ENCODE data around the gene GEMIN5. TPM values are rescaled to one million over a fixed set of nuclear protein-coding genes. Genes with fewer than 3 reads are reported as not detected.

The GEMIN5 gene
- total and polyA plus RNA-seq, 2 of the 13 experiments (the other 11 are each of a cell fraction or from before 2014, with no cell fraction given), result 6.6 to 28.6 TPM

- TF ChIP-seq TIGD3 (CRISPR knock-in tag; IDR thresholded peaks at IDR 0.05; ENCODE audit: borderline replicate concordance) (no peak), ZFP36L2 (CRISPR knock-in tag; IDR thresholded peaks at IDR 0.05) (no peak), CENPT (CRISPR knock-in tag; IDR thresholded peaks at IDR 0.05; ENCODE audit: low read depth) (no peak), NFATC3 (CRISPR knock-in tag; IDR thresholded peaks at IDR 0.05) (no peak), ZSCAN12 (CRISPR knock-in tag; IDR thresholded peaks at IDR 0.05) (no peak), PHF8 (CRISPR knock-in tag; IDR thresholded peaks at IDR 0.05) (no peak), ZNF776 (CRISPR knock-in tag; IDR thresholded peaks at IDR 0.05) (no peak), ZNF326 (CRISPR knock-in tag; IDR thresholded peaks at IDR 0.05; ENCODE audit: borderline replicate concordance) (no peak), NFAT5 (CRISPR knock-in tag; IDR thresholded peaks at IDR 0.05) (no peak), ZNF580 (CRISPR knock-in tag; IDR thresholded peaks at IDR 0.05; ENCODE audit: borderline replicate concordance, low read depth) (no peak), SAFB2 (CRISPR knock-in tag; IDR thresholded peaks at IDR 0.05; ENCODE audit: borderline replicate concordance, low read depth) (no peak), FOSL1 (CRISPR knock-in tag; IDR thresholded peaks at IDR 0.05; ENCODE audit: borderline replicate concordance) (no peak), FOXA1 (IDR thresholded peaks at IDR 0.05) (no peak), FOXA1 (CRISPR knock-in tag; IDR thresholded peaks at IDR 0.05) (peak; percentile 91), KLF6 (CRISPR knock-in tag; IDR thresholded peaks at IDR 0.05) (no peak), ZNF746 (CRISPR knock-in tag; IDR thresholded peaks at IDR 0.05) (no peak; the same call in 1 of the 2 replicates), ARID3A (IDR thresholded peaks at IDR 0.05; ENCODE audit: low read depth, low read length) (no peak), ZNF33A (CRISPR knock-in tag; IDR thresholded peaks at IDR 0.05; ENCODE audit: borderline replicate concordance) (no peak), TP53 (CRISPR knock-in tag; conservative IDR thresholded peaks at IDR 0.05) (no peak), ZNF160 (CRISPR knock-in tag; IDR thresholded peaks at IDR 0.05) (no peak; the same call in 1 of the 2 replicates), ZNF782 (CRISPR knock-in tag; IDR thresholded peaks at IDR 0.05; ENCODE audit: borderline replicate concordance) (no peak), RFX5 (IDR thresholded peaks at IDR 0.05; ENCODE audit: low read depth, low read length) (no peak), ZNF317 (CRISPR knock-in tag; IDR thresholded peaks at IDR 0.05) (0 out of 2 replicates have a peak, but pooled peaks have one; percentile 24)
These were observed 95.1 kb downstream of the GEMIN5 start (continued) for GRCh38 chr5:154842689-154843530.

Data from HepG2 (cell line).